K562 (cell line): ENCODE data around the gene PLCB3. TPM values are rescaled to one million over a fixed set of nuclear protein-coding genes. Genes with fewer than 3 reads are reported as not detected.

ENCODE experiments used
- CAMTA2 ChIP-seq: fragments of 250-450 bp; sonication (Bioruptor Pico); conservative IDR thresholded peaks from 2 replicates; pipeline ENCODE4 v1.5.1; 2022
- FOXA3 ChIP-seq, 2 experiments: fragments of 450-650 bp in 1 of 2; sonication (generic) in 1 of 2; formaldehyde crosslinking; IDR thresholded peaks in 1 of 2; conservative IDR thresholded peaks in 1 of 2; 2 replicates each; pipeline versions ENCODE4 v1.4.0 to v1.8.0; 2020 to 2022; ENCODE audit warnings: mild to moderate bottlenecking in 2 of 2, missing genetic modification reagents in 1 of 2
- GABPB2 ChIP-seq: fragments of 250-450 bp; sonication (Bioruptor Pico); conservative IDR thresholded peaks from 2 replicates; pipeline ENCODE4 v1.5.1; 2021; ENCODE audit warnings: mild to moderate bottlenecking
- GATAD2A ChIP-seq: fragments of 450-650 bp; IDR thresholded peaks from 2 replicates; pipeline ENCODE4 v1.6.1; 2017
- HCFC1 ChIP-seq: IDR thresholded peaks from 2 replicates; pipeline ENCODE4 v1.6.1; 2012; ENCODE audit warnings: low read depth, low read length, improper control_type of control experiment
- MAFK ChIP-seq: IDR thresholded peaks from 2 replicates; pipeline ENCODE4 v1.6.1; 2011; ENCODE audit warnings: low read length, improper control_type of control experiment
- MCM3 ChIP-seq: fragments of 450-650 bp; IDR thresholded peaks from 2 replicates; pipeline ENCODE4 v1.6.1; 2016
- PTBP1 ChIP-seq: fragments of 200-400 bp; formaldehyde crosslinking; IDR thresholded peaks from 2 replicates; pipeline ENCODE4 v1.6.1; 2017; ENCODE audit warnings: low read depth, low read length
- RBM22 ChIP-seq: fragments of 200-400 bp; formaldehyde crosslinking; IDR thresholded peaks from 2 replicates; pipeline ENCODE4 v1.6.1; 2018; ENCODE audit warnings: low read length, low read depth; ENCODE audit not compliant: poor library complexity, severe bottlenecking
- SMARCA4 ChIP-seq: fragments of 450-650 bp; IDR thresholded peaks from 2 replicates; pipeline ENCODE4 v1.6.1; 2016
- TBL1XR1 ChIP-seq, 2 experiments: IDR thresholded peaks; 2 replicates each; pipeline ENCODE4 v1.6.1; 2012; ENCODE audit warnings: improper control_type of control experiment in 2 of 2, low read length in 2 of 2, mild to moderate bottlenecking in 1 of 2
- YY1 ChIP-seq, 3 experiments: IDR thresholded peaks; 2 replicates each; pipeline ENCODE4 v1.6.1; 2011; ENCODE audit warnings: low read length in 2 of 3, mild to moderate bottlenecking in 2 of 3, moderate library complexity in 2 of 3, borderline replicate concordance in 1 of 3, control low read depth in 1 of 3, low read depth in 1 of 3; ENCODE audit not compliant: insufficient read depth in 3 of 3, insufficient replicate concordance in 2 of 3, control insufficient read depth in 1 of 3, insufficient read length in 1 of 3; ENCODE audit errors: extremely low read depth in 1 of 3
- polyA plus RNA-seq, 8 experiments: library from polyadenylated mRNA; depleted of rRNA in 4 of 8; stranded (reverse) in 5 of 8; unstranded in 3 of 8; fragments of >200 nt; fragmentation: Nextera tagmentation in 2 of 8; fragmentation: Illumina TruSeq in 1 of 8; extraction: Ambion mirVana in 2 of 8; extraction: Trizol in 1 of 8; gene quantifications; 2 replicates each; pipeline versions ENCODE4 v1.2.1 to v1.2.3, GENCODE V29; 2011 to 2014; ENCODE audit warnings: inconsistent platforms in 1 of 8, missing spikeins in 1 of 8
- total RNA-seq, 7 experiments: library from RNA; depleted of rRNA in 6 of 7; stranded (reverse); fragments of >200 nt in 6 of 7; fragmentation: Illumina TruSeq in 2 of 7; extraction: Trizol in 2 of 7; gene quantifications; 2 replicates each; pipeline versions ENCODE4 v1.2.1 to v1.2.3, GENCODE V29; 2011 to 2021; ENCODE audit warnings: low replicate concordance in 1 of 7
- TF ChIP-seq, protein P1 (sequence below), 2 experiments: fragments of 150-350 bp in 1 of 2; IDR thresholded peaks; 2 replicates each; pipeline ENCODE4 v1.6.1; 2012 to 2016; ENCODE audit warnings: low read depth in 2 of 2, low read length in 2 of 2, mild to moderate bottlenecking in 1 of 2, moderate library complexity in 1 of 2
- TF ChIP-seq, protein P2 (sequence below): fragments of 450-650 bp; formaldehyde crosslinking; IDR thresholded peaks from 2 replicates; pipeline ENCODE4 v1.4.0; 2020; ENCODE audit warnings: mild to moderate bottlenecking, mixed read lengths
- TF ChIP-seq, protein P3 (sequence below): sonication (generic); formaldehyde crosslinking; IDR thresholded peaks from 2 replicates; pipeline ENCODE4 v1.8.0; 2022; ENCODE audit warnings: mild to moderate bottlenecking, missing genetic modification reagents
- TF ChIP-seq, protein P4 (sequence below): fragments of 250-450 bp; sonication (Bioruptor Pico); IDR thresholded peaks from 2 replicates; pipeline ENCODE4 v1.4.0; 2020
- TF ChIP-seq, protein P5 (sequence below), 2 experiments: fragments of 450-650 bp; IDR thresholded peaks; 2 replicates each; pipeline ENCODE4 v1.6.1; 2016

Gene PLCB3
- total and polyA plus RNA-seq, 9 of the 15 experiments (the other 6 are each of a cell fraction or from before 2014, with no cell fraction given) = 0.31 to 44.8 (median 14.6) TPM

DNA sequence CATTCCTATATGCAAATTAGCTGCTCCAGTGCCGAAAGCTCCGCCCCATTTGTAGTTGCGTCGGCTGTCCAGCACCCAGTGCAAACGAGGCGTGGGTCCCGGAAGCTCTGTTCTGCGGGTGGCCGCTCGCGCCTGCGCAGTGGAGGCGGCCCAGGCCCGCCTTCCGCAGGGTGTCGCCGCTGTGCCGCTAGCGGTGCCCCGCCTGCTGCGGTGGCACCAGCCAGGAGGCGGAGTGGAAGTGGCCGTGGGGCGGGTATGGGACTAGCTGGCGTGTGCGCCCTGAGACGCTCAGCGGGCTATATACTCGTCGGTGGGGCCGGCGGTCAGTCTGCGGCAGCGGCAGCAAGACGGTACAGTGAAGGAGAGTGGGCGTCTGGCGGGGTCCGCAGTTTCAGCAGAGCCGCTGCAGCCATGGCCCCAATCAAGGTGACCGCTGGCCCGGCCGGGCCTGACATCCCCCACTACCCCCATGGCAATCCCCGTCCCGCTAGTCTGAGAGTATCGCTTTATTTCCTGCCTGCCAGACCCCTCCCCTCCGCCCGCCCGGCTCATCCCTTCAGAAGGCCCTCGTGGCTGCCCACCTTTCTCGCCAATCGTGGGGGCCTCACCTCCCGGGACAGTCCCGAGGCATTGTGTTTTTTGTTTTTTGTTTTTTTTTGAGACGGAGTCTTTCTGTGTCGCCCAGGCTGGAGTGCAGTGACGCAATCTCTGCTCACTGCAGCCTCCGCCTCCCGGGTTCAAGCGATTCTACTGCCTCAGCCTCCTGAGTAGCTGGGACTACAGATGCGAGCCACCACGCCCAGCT lies 66.8 kb downstream of the PLCB3 start, which contains the start of gene PRDX5 (continued):
- TF ChIP-seq, protein P1, sequence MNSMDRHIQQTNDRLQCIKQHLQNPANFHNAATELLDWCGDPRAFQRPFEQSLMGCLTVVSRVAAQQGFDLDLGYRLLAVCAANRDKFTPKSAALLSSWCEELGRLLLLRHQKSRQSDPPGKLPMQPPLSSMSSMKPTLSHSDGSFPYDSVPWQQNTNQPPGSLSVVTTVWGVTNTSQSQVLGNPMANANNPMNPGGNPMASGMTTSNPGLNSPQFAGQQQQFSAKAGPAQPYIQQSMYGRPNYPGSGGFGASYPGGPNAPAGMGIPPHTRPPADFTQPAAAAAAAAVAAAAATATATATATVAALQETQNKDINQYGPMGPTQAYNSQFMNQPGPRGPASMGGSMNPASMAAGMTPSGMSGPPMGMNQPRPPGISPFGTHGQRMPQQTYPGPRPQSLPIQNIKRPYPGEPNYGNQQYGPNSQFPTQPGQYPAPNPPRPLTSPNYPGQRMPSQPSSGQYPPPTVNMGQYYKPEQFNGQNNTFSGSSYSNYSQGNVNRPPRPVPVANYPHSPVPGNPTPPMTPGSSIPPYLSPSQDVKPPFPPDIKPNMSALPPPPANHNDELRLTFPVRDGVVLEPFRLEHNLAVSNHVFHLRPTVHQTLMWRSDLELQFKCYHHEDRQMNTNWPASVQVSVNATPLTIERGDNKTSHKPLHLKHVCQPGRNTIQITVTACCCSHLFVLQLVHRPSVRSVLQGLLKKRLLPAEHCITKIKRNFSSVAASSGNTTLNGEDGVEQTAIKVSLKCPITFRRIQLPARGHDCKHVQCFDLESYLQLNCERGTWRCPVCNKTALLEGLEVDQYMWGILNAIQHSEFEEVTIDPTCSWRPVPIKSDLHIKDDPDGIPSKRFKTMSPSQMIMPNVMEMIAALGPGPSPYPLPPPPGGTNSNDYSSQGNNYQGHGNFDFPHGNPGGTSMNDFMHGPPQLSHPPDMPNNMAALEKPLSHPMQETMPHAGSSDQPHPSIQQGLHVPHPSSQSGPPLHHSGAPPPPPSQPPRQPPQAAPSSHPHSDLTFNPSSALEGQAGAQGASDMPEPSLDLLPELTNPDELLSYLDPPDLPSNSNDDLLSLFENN (IDR thresholded peaks at IDR 0.05; ENCODE audit: low read depth in 2 of 2, low read length in 2 of 2) = no peak; a peak in 1 of 4 replicates
- TF ChIP-seq MCM3 = no peak
- peak in 1 of 2 experiments; percentile 78; a peak in 1 of 4 replicates for TF ChIP-seq FOXA3 (CRISPR knock-in tag; conservative IDR thresholded peaks at IDR 0.05 in 1 of 2, IDR thresholded peaks at IDR 0.05 in 1 of 2)
- no peak for TF ChIP-seq CAMTA2
- TF ChIP-seq HCFC1 = peak; percentile 41
- TF ChIP-seq SMARCA4 = peak; percentile 42; the same call in 1 of the 2 replicates
- peak; percentile 53 for TF ChIP-seq RBM22
- TF ChIP-seq MAFK = no peak
- TF ChIP-seq, protein P2, sequence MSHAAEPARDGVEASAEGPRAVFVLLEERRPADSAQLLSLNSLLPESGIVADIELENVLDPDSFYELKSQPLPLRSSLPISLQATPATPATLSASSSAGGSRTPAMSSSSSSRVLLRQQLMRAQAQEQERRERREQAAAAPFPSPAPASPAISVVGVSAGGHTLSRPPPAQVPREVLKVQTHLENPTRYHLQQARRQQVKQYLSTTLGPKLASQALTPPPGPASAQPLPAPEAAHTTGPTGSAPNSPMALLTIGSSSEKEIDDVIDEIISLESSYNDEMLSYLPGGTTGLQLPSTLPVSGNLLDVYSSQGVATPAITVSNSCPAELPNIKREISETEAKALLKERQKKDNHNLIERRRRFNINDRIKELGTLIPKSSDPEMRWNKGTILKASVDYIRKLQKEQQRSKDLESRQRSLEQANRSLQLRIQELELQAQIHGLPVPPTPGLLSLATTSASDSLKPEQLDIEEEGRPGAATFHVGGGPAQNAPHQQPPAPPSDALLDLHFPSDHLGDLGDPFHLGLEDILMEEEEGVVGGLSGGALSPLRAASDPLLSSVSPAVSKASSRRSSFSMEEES (CRISPR knock-in tag) = no peak
- peak; percentile 8; the same call in 1 of the 2 replicates for TF ChIP-seq GATAD2A
- peak in 2 of 3 experiments; percentile 52 to 54 for TF ChIP-seq YY1 (IDR thresholded peaks at IDR 0.05; ENCODE audit: borderline replicate concordance in 1 of 3, control insufficient read depth in 1 of 3, extremely low read depth in 1 of 3, insufficient read depth in 3 of 3, insufficient read length in 1 of 3, insufficient replicate concordance in 2 of 3, low read depth in 1 of 3, low read length in 2 of 3)
- TF ChIP-seq, protein P3, sequence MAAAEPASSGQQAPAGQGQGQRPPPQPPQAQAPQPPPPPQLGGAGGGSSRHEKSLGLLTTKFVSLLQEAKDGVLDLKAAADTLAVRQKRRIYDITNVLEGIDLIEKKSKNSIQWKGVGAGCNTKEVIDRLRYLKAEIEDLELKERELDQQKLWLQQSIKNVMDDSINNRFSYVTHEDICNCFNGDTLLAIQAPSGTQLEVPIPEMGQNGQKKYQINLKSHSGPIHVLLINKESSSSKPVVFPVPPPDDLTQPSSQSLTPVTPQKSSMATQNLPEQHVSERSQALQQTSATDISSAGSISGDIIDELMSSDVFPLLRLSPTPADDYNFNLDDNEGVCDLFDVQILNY (CRISPR knock-in tag) = no peak
- TF ChIP-seq TBL1XR1 (IDR thresholded peaks at IDR 0.05; ENCODE audit: low read length in 2 of 2) = no peak
- TF ChIP-seq, protein P4, sequence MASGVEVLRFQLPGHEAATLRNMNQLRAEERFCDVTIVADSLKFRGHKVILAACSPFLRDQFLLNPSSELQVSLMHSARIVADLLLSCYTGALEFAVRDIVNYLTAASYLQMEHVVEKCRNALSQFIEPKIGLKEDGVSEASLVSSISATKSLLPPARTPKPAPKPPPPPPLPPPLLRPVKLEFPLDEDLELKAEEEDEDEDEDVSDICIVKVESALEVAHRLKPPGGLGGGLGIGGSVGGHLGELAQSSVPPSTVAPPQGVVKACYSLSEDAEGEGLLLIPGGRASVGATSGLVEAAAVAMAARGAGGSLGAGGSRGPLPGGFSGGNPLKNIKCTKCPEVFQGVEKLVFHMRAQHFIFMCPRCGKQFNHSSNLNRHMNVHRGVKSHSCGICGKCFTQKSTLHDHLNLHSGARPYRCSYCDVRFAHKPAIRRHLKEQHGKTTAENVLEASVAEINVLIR (CRISPR knock-in tag) = no peak
- TF ChIP-seq GABPB2 = no peak
- no peak for TF ChIP-seq PTBP1
- TF ChIP-seq, protein P5, sequence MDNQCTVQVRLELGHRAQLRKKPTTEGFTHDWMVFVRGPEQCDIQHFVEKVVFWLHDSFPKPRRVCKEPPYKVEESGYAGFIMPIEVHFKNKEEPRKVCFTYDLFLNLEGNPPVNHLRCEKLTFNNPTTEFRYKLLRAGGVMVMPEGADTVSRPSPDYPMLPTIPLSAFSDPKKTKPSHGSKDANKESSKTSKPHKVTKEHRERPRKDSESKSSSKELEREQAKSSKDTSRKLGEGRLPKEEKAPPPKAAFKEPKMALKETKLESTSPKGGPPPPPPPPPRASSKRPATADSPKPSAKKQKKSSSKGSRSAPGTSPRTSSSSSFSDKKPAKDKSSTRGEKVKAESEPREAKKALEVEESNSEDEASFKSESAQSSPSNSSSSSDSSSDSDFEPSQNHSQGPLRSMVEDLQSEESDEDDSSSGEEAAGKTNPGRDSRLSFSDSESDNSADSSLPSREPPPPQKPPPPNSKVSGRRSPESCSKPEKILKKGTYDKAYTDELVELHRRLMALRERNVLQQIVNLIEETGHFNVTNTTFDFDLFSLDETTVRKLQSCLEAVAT (IDR thresholded peaks at IDR 0.05) = peak in 1 of 2 experiments; percentile 56; a peak in 1 of 4 replicates
